ENCODE results near the gene APOBEC3G. TPM values are rescaled to one million over a fixed set of nuclear protein-coding genes. Genes with fewer than 3 reads are reported as not detected.

Gene APOBEC3G
- total RNA-seq, 1 donor from 2014 or later = 4.2 TPM

- Histone ChIP-seq H3K9me3 (replicated peaks) (no peaks in the 10 kb centered on the region), H3K27ac (replicated peaks) (no peak overlapping the region), H3K36me3 (no peaks in the 10 kb centered on the region), H3K4me3 (no peak overlapping the region), H3K4me1 (peaks cover 14% of the 10 kb centered on the region), H3K27me3 (ENCODE audit: low read depth) (no peaks in the 10 kb centered on the region)
- TF ChIP-seq CTCF (IDR thresholded peaks at IDR 0.05; ENCODE audit: borderline replicate concordance) = no peak
- intact Hi-C loops (cut with micrococcal nuclease) = no loop called here
- DNase-seq = no peak
Measured at GRCh38 chr22:39081016-39081415, 3.9 kb downstream of the APOBEC3G start.

- intact Hi-C loops (cut with micrococcal nuclease) = no loop called here
Measured at GRCh38 chr22:39081598-39081997, 4.5 kb downstream of the APOBEC3G start.

GRCh38 chr22:39083212-39084165 is 6.4 kb downstream of the APOBEC3G start:
- no peak for DNase-seq
- Histone ChIP-seq H3K4me1 (peaks cover 9% of the 10 kb centered on the region), H3K27me3 (ENCODE audit: low read depth) (no peaks in the 10 kb centered on the region), H3K36me3 (no peaks in the 10 kb centered on the region), H3K27ac (replicated peaks) (no peak overlapping the region), H3K9me3 (replicated peaks) (no peaks in the 10 kb centered on the region), H3K4me3 (no peak overlapping the region)
- intact Hi-C loops (cut with micrococcal nuclease) = no loop called here
- no peak for TF ChIP-seq CTCF (IDR thresholded peaks at IDR 0.05; ENCODE audit: borderline replicate concordance)

More at GRCh38 chr22:39081598-39081997, 4.5 kb downstream of the APOBEC3G start:
- Histone ChIP-seq H3K4me3 (no peak overlapping the region), H3K27ac (replicated peaks) (no peak overlapping the region), H3K36me3 (no peaks in the 10 kb centered on the region), H3K9me3 (replicated peaks) (no peaks in the 10 kb centered on the region), H3K4me1 (peaks cover 14% of the 10 kb centered on the region), H3K27me3 (ENCODE audit: low read depth) (no peaks in the 10 kb centered on the region)
- DNase-seq = no peak
- no peak for TF ChIP-seq CTCF (IDR thresholded peaks at IDR 0.05; ENCODE audit: borderline replicate concordance)

- Histone ChIP-seq H3K4me3 (no peak overlapping the region), H3K9me3 (replicated peaks) (no peaks in the 10 kb centered on the region), H3K36me3 (no peaks in the 10 kb centered on the region), H3K4me1 (peaks cover 9% of the 10 kb centered on the region), H3K27me3 (ENCODE audit: low read depth) (no peaks in the 10 kb centered on the region), H3K27ac (replicated peaks) (no peak overlapping the region)
- intact Hi-C loops (cut with micrococcal nuclease) = no loop called here
- no peak for TF ChIP-seq CTCF (IDR thresholded peaks at IDR 0.05; ENCODE audit: borderline replicate concordance)
- DNase-seq = no peak
Measured at GRCh38 chr22:39084666-39085065, 7.6 kb downstream of the APOBEC3G start.

GRCh38 chr22:39087098-39087497 is 10.0 kb downstream of the APOBEC3G start:
- no peak overlapping the region for H3K4me3 ChIP-seq
- peaks cover 6% of the 10 kb centered on the region for H3K27me3 ChIP-seq (ENCODE audit: low read depth)
- peaks cover 9% of the 10 kb centered on the region for H3K4me1 ChIP-seq
- no peak for DNase-seq
- no peaks in the 10 kb centered on the region for H3K36me3 ChIP-seq
- no peak for TF ChIP-seq CTCF (IDR thresholded peaks at IDR 0.05; ENCODE audit: borderline replicate concordance)
- H3K27ac ChIP-seq (replicated peaks) = no peak overlapping the region
- no peaks in the 10 kb centered on the region for H3K9me3 ChIP-seq (replicated peaks)
- intact Hi-C loops (cut with micrococcal nuclease) = no loop called here
